ENCODE measurements around the gene MMP25. TPM values are rescaled to one million over a fixed set of nuclear protein-coding genes. Genes with fewer than 3 reads are reported as not detected.

MMP25 gene
- total RNA-seq, 1 experiment from 2014 or later: 0.11 TPM

- no peak overlapping the region for H3K4me3 ChIP-seq (ENCODE audit: low read depth, low read length)
- DNase-seq: no peak
- peaks cover 56% of the 10 kb centered on the region for H3K4me1 ChIP-seq
- H3K4me3 Mint-ChIP-seq (ENCODE audit: unreplicated experiment): no peak overlapping the region
- no peaks in the 10 kb centered on the region for H3K9me3 ChIP-seq
- H3K27me3 ChIP-seq (replicated peaks; ENCODE audit: control insufficient read depth, insufficient read depth, low read length): no peaks in the 10 kb centered on the region
- intact Hi-C loops (cut with micrococcal nuclease; ENCODE audit: unreplicated experiment): no loop called here
- peaks cover 5% of the 10 kb centered on the region for H3K36me3 Mint-ChIP-seq (ENCODE audit: insufficient read depth, unreplicated experiment)
- ChIA-PET CTCF (no interaction called here), POLR2A (no interaction called here)
- H3K36me3 ChIP-seq (ENCODE audit: control insufficient read depth, insufficient read depth, low read length): no peaks in the 10 kb centered on the region
- peaks cover 8% of the 10 kb centered on the region for H3K4me1 Mint-ChIP-seq (ENCODE audit: low read depth, unreplicated experiment)
- BruUV-seq (replicated peaks): no TSS peak
- H3K27me3 Mint-ChIP-seq (ENCODE audit: insufficient read depth, unreplicated experiment): no peaks in the 10 kb centered on the region
- TF ChIP-seq, protein P1, sequence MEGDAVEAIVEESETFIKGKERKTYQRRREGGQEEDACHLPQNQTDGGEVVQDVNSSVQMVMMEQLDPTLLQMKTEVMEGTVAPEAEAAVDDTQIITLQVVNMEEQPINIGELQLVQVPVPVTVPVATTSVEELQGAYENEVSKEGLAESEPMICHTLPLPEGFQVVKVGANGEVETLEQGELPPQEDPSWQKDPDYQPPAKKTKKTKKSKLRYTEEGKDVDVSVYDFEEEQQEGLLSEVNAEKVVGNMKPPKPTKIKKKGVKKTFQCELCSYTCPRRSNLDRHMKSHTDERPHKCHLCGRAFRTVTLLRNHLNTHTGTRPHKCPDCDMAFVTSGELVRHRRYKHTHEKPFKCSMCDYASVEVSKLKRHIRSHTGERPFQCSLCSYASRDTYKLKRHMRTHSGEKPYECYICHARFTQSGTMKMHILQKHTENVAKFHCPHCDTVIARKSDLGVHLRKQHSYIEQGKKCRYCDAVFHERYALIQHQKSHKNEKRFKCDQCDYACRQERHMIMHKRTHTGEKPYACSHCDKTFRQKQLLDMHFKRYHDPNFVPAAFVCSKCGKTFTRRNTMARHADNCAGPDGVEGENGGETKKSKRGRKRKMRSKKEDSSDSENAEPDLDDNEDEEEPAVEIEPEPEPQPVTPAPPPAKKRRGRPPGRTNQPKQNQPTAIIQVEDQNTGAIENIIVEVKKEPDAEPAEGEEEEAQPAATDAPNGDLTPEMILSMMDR (IDR thresholded peaks at IDR 0.05; ENCODE audit: insufficient read depth in 1 of 2, low read depth in 1 of 2, low read length in 1 of 2, severe bottlenecking in 1 of 2, unreplicated experiment in 1 of 2): no peak
- no peak overlapping the region for H3K27ac Mint-ChIP-seq (ENCODE audit: unreplicated experiment)
- H3K9me3 Mint-ChIP-seq (ENCODE audit: unreplicated experiment): no peaks in the 10 kb centered on the region
These were observed 31.4 kb upstream of the MMP25 start for GRCh38 chr16:3014971-3015370.

GRCh38 chr16:3015865-3016521, 30.4 kb upstream of the MMP25 start:
- no peaks in the 10 kb centered on the region for H3K27me3 Mint-ChIP-seq (ENCODE audit: insufficient read depth, unreplicated experiment)
- no peaks in the 10 kb centered on the region for H3K9me3 ChIP-seq
- ChIA-PET POLR2A (no interaction called here), CTCF (interaction anchor here (0.5 to 0.6 kb wide), 2 partner anchors 19 to 224 kb away, joined by 3 to 6 read pairs; no protein-coding TSS in a partner anchor)
- no TSS peak for BruUV-seq (replicated peaks)
- H3K4me1 Mint-ChIP-seq (ENCODE audit: low read depth, unreplicated experiment): peaks cover 8% of the 10 kb centered on the region
- no peaks in the 10 kb centered on the region for H3K36me3 ChIP-seq (ENCODE audit: control insufficient read depth, insufficient read depth, low read length)
- H3K4me3 ChIP-seq (ENCODE audit: low read depth, low read length): no peak overlapping the region
- H3K36me3 Mint-ChIP-seq (ENCODE audit: insufficient read depth, unreplicated experiment): peaks cover 13% of the 10 kb centered on the region
- no peaks in the 10 kb centered on the region for H3K27me3 ChIP-seq (replicated peaks; ENCODE audit: control insufficient read depth, insufficient read depth, low read length)
- no peaks in the 10 kb centered on the region for H3K9me3 Mint-ChIP-seq (ENCODE audit: unreplicated experiment)
- intact Hi-C loops (cut with micrococcal nuclease; ENCODE audit: unreplicated experiment): no loop called here
- H3K4me3 Mint-ChIP-seq (ENCODE audit: unreplicated experiment): no peak overlapping the region
- peaks cover 48% of the 10 kb centered on the region for H3K4me1 ChIP-seq
- TF ChIP-seq, protein P1 (IDR thresholded peaks at IDR 0.05; ENCODE audit: insufficient read depth in 1 of 2, low read depth in 1 of 2, low read length in 1 of 2, severe bottlenecking in 1 of 2, unreplicated experiment in 1 of 2): no peak
- DNase-seq: no peak
- no peak overlapping the region for H3K27ac Mint-ChIP-seq (ENCODE audit: unreplicated experiment)

DNA sequence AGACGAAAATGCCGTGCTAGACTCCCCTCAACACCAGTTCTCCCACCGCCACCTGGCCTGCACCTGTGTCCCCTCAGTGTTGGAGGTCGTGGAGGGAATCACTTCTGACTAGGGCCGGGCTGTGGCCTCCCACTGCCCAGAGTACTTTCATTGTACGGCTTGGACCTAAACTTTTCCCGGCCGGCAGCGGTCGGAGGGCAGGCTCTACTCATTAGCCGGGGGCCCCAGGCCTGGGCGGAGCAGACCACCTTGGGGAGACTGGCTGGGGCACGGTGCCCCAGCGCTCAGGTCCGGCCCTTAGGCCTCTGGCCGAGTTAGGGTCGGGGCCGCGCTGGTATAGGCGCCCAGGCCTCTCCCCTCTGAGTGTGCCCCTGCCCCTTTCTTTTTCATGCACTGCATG, 29.0 kb upstream of the MMP25 start:
- H3K4me1 Mint-ChIP-seq (ENCODE audit: low read depth, unreplicated experiment): peaks cover 10% of the 10 kb centered on the region
- intact Hi-C loops (cut with micrococcal nuclease; ENCODE audit: unreplicated experiment): no loop called here
- H3K27me3 Mint-ChIP-seq (ENCODE audit: insufficient read depth, unreplicated experiment): no peaks in the 10 kb centered on the region
- no peaks in the 10 kb centered on the region for H3K9me3 Mint-ChIP-seq (ENCODE audit: unreplicated experiment)
- H3K4me1 ChIP-seq: peaks cover 42% of the 10 kb centered on the region
- no peak overlapping the region for H3K27ac Mint-ChIP-seq (ENCODE audit: unreplicated experiment)
- H3K9me3 ChIP-seq: no peaks in the 10 kb centered on the region
- BruUV-seq (replicated peaks): no TSS peak
- TF ChIP-seq, protein P1 (IDR thresholded peaks at IDR 0.05; ENCODE audit: insufficient read depth in 1 of 2, low read depth in 1 of 2, low read length in 1 of 2, severe bottlenecking in 1 of 2, unreplicated experiment in 1 of 2): no peak
- ChIA-PET CTCF (no interaction called here), POLR2A (no interaction called here)
- no peaks in the 10 kb centered on the region for H3K27me3 ChIP-seq (replicated peaks; ENCODE audit: control insufficient read depth, insufficient read depth, low read length)
- H3K36me3 ChIP-seq (ENCODE audit: control insufficient read depth, insufficient read depth, low read length): 0 out of 2 replicates have a peak, but pooled peaks cover 2% of the 10 kb centered on the region
- no peak for DNase-seq
- H3K4me3 Mint-ChIP-seq (ENCODE audit: unreplicated experiment): peak overlapping the region; percentile 44
- peaks cover 26% of the 10 kb centered on the region for H3K36me3 Mint-ChIP-seq (ENCODE audit: insufficient read depth, unreplicated experiment)
- no peak overlapping the region for H3K4me3 ChIP-seq (ENCODE audit: low read depth, low read length)
